Activated CD4-positive, alpha-beta T cell treated with anti-CD3 and anti-CD28 coated beads for 48 hours (primary cell): Measurements from ENCODE around the gene HEPACAM2.

ENCODE experiments used
- DNase-seq: peaks from one replicate; pipeline ENCODE4 v3.0.0-alpha.2; 2020

The HEPACAM2 gene

DNA sequence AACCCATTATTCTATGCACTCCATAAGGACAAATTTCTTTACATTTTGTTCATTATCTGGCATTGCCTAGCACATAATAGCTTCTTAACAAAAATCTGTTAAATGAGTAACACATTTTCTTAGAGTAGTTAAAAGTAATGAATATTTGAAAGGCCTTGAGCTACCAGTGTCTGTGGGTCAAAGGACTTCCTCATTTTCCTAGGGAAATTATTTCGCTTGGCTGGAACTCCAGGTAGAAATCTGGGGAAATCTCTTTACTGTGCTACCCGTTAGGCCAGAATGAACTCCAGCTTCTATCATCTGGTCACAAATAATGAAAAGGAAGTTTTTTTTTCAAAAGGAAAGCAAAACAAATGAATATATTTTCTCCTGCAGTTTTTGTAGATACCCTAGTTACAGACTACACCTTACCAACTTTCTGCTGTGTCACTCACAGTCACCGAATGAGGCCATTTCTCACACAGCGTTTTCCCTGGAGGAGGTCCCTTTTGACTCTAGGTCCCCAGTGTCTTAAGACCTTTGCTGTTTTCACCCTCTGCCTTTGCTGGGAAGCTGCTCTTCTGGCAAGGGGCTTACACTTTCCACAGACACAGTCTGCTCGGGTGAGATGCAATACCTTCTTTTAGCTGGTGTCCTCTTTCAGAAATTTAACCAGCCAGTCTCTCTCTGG lies 79.7 kb downstream of the HEPACAM2 start:
- peak; percentile 12 for DNase-seq

DNA sequence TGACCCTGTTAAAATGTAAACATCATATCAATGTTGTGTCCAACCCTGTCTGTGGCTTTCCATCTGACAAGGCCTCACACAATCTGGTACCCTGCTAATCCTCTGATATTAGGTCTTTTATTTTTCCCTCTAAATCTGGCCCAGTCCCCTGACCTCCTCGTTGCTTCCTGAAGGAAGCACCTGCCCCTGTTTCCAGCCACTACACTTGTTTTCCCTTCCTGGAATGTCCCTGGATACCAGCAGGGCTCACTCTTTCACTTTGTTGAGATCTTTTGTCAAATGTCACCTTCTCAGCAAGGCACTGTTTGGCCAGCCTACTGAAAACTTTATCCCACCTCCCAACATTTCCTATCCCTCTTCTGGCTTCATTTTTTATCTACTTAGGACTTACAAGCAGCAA lies 80.2 kb downstream of the HEPACAM2 start:
- DNase-seq: no peak

DNA sequence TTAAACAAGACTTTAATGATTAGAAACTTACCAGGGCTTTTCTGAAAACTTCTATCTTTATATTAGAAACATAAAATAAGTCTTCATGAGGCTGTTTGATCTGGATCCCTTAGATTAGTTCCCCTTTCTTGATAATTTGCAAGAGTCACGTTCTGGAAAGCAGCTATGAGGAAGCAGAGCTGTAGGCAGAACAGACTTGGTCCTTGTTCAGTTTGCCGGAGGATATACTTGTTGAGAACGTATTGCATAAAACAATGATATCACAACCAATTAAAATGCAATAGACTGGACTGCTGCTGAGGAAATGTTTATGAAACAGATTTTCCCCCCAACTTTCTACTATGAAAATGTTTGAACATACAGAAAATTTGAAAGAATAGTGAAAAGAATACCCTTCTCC lies 80.9 kb downstream of the HEPACAM2 start:
- no peak for DNase-seq

DNA sequence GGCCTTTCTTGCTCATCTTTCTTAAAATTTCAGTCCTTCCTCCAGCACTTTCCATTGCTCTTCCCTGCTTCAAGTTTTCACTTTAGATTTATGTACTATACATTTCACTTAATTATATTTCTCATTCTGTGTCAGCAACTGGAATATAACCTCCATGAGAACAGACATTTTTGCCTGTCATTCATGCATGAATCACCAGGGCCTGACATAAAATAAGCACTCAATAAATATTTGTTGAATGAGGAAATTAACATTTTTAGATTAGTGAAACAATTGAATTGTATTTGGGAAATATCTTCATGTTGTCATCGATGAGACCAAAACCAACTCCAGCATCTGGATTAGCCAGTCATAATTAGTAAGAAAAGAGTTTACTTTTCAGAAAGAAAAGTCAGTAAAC lies 84.1 kb downstream of the HEPACAM2 start:
- no peak for DNase-seq

DNA sequence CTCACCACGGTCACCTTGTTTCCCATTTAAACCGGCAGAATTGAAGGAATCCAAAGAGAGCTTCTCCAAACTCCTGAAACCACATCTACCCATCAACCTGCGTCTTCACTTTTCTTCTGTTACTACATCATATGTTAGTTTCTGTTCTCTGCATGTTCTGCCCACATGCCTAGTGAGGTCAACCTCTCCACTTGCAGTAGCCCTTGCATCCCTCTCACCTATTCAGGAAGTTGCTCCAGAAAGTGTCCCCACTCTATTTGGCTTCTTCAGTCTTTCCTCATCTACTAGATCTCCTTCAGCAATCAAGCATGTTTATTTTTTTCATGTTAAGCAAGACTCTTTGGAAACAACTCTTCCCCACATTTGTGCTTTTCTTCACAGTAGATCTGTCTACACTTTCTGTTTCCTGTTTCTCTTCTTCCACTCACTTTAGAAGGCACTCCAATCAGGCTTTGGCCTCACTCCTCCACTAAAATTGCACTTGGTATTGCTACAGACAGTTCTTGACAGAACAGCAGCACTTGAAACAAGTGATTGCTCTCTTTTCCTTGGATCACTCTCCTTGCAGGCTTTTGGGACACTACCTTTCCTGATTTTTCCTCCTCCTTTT lies 85.6 kb downstream of the HEPACAM2 start:
- no peak for DNase-seq

DNA sequence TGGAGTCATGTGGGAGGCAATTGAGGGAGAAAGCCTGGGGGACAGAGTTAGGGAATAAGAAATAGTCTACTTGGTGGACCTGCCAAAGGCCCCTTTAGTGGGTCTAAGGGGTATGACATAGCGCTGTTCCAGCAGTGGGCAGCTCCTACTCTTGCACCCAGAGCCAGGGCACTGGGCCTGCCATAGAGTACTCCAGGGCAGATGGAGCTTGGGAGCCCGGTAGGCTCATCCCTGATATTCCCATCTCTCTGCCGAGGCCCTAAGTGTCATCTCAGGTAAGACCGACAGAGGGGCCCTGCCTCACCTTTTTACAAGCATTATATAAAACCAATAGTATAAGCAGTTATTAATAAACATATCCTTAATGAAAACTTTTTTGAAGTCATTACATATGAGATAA lies 87.7 kb downstream of the HEPACAM2 start:
- DNase-seq: no peak
